Stimulated activated CD8-positive, alpha-beta memory T cell treated with anti-CD3 and anti-CD28 coated beads, Interleukin-12 subunit alpha, Interleukin-12 subunit beta, amount 100 ng/mL, for 24 hours (primary cell): ENCODE results near the gene SORCS2.

Experiments
- DNase-seq: peaks from one replicate; pipeline ENCODE4 v3.0.0-alpha.2; 2020; ENCODE audit errors: extremely low read depth

The SORCS2 gene

GRCh38 chr4:7526929-7527535 lies 334.7 kb downstream of the SORCS2 start:
- DNase-seq, result no peak

- DNase-seq, result no peak
Measured at GRCh38 chr4:7529368-7530080, 337.2 kb downstream of the SORCS2 start.

GRCh38 chr4:7530082-7530481 lies 337.7 kb downstream of the SORCS2 start:
- DNase-seq, result no peak

GRCh38 chr4:7530932-7531639 lies 338.7 kb downstream of the SORCS2 start:
- DNase-seq, result no peak

GRCh38 chr4:7531640-7531994 lies 339.3 kb downstream of the SORCS2 start:
- DNase-seq, result no peak

GRCh38 chr4:7532043-7532442 lies 339.7 kb downstream of the SORCS2 start:
- DNase-seq, result no peak

GRCh38 chr4:7533267-7533666 lies 340.9 kb downstream of the SORCS2 start:
- no peak for DNase-seq

GRCh38 chr4:7535094-7535493 lies 342.8 kb downstream of the SORCS2 start:
- no peak for DNase-seq

GRCh38 chr4:7535619-7536018 lies 343.3 kb downstream of the SORCS2 start:
- no peak for DNase-seq

- DNase-seq, result no peak
Measured at GRCh38 chr4:7536876-7537275, 344.5 kb downstream of the SORCS2 start.

GRCh38 chr4:7537853-7538400 lies 345.6 kb downstream of the SORCS2 start:
- no peak for DNase-seq

- no peak for DNase-seq
Measured at GRCh38 chr4:7538518-7538917, 346.2 kb downstream of the SORCS2 start.

- DNase-seq, result no peak
Measured at GRCh38 chr4:7539186-7539585, 346.8 kb downstream of the SORCS2 start.

GRCh38 chr4:7539659-7540058 lies 347.3 kb downstream of the SORCS2 start:
- no peak for DNase-seq

- no peak for DNase-seq
Measured at GRCh38 chr4:7540206-7540605, 347.9 kb downstream of the SORCS2 start.

- DNase-seq, result no peak
Measured at GRCh38 chr4:7540654-7541413, 348.5 kb downstream of the SORCS2 start.

- no peak for DNase-seq
Measured at GRCh38 chr4:7541414-7541810, 349.1 kb downstream of the SORCS2 start.

GRCh38 chr4:7542781-7543180 lies 350.4 kb downstream of the SORCS2 start:
- no peak for DNase-seq

GRCh38 chr4:7546152-7546808 lies 353.9 kb downstream of the SORCS2 start:
- no peak for DNase-seq

GRCh38 chr4:7546809-7547367 lies 354.6 kb downstream of the SORCS2 start:
- DNase-seq, result no peak

GRCh38 chr4:7547368-7548040 lies 355.2 kb downstream of the SORCS2 start:
- no peak for DNase-seq
